NCI-H446 (cell line): Measurements from ENCODE around the gene CAPNS2.
"Not testable (repeated sequence)": the region's sequence is repeated elsewhere in the genome, so short reads cannot be mapped to it uniquely, and the experiment has no call there.

Experiments
- DNase-seq, 2 experiments: peaks; one replicate each; lab custom pipeline; 2025; lab: John Stamatoyannopoulos, UW

CAPNS2 gene

DNA sequence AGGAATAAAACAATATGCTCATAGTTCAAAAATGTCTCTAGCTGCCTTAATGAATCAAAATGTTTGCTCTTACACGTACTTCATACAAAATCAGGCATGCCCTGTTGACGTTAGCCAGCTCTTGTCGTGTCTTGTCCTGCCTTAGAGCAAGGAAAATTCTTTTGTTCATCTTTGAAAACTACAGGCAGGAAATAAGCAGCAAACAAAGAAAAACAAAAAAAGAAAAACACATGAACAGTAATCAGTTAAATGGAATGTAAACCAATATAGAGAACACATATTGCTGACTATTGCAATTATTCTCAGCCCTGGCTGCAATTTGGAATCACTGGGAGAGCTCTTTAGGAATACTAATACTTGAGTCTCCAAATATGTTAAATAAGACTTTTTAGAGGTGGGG is 1.7 kb downstream of the CAPNS2 start:
- no peak for DNase-seq

DNA sequence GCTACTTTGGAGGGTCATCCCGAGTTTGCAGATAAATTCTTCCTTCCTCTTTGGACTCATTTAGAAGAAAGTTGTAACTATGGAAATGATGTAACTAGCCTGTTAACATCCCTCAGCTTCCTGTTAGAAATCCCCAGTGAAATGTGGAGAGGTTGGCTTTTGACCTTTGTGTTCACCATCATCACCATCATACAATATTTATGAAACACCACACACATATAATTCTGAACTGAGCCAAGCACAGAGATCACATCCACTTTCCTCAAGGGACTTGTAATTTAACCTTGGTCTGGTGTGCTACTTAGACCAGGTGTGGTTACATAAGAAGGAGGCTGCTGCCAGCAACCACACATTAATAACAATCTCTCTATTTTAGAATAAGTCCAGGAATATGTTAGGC is 2.5 kb downstream of the CAPNS2 start:
- no peak for DNase-seq

DNA sequence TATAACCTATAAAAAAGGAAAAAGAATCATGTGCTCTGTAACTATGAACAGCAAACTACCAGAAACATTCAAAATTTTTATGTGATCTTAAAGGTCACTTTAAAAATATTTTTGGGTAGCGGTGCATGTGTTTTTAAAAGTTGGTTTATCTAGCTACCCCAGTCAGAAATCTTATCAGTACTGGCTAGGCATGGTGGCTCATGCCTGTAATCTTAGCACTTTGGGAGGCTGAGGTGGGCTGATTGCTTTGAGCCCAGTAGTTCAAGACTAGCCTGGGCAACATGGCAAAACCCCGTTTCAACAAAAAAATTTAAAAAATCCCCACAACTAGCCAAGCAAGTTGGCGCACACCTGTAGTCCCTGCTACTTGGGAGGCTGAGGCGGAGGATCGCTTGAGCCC is 3.7 kb downstream of the CAPNS2 start:
- no peak for DNase-seq

GRCh38 chr16:55571191-55571897 is 4.9 kb downstream of the CAPNS2 start:
- no peak for DNase-seq

- no peak for DNase-seq
Measured at GRCh38 chr16:55572439-55572838, 6.0 kb downstream of the CAPNS2 start.

DNA sequence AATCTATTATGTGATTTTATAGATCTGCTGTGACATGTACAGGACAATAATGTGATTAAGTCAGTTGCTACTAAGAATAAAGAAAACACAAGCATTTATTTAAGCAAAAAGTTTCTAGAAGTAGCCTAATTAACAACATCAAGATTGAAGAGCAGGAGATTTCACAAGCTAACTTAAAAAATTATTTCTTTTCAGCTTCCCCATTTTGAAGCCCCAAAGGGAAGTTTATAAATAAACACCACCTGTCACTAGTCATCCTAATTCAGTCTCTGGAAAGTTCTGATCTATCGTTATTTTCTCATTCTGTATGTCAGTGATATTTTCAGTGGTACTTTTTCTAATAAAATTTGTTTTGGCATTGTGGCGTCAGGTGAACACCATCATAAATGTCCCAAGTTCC is 8.3 kb downstream of the CAPNS2 start:
- no peak for DNase-seq

DNA sequence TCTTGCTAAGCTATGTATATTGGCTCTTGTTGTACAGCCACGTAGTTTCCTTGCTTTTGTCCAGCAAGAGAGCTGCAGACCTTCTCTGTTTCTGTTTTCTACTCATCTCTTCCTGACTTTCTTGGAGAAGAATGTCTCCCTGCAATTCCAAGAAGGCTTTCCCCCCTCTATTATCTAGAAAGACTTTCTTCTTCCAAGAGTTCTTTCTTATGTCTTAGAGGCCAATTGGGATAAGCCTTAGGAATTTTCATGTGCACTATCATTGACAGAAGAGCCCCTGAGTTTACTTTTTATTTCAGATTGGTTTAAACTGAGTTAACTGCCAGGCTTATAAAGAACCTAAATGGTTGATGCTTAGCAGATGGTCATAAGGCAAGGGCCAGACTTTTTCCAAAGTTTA is 9.0 kb downstream of the CAPNS2 start:
- DNase-seq = no peak

GRCh38 chr16:55576384-55576783 is 9.9 kb downstream of the CAPNS2 start:
- DNase-seq = no peak

- DNase-seq = no peak
Measured at GRCh38 chr16:55577887-55578286, 11.4 kb downstream of the CAPNS2 start.

- DNase-seq = no peak
Measured at GRCh38 chr16:55585631-55586030, 19.1 kb downstream of the CAPNS2 start.

DNA sequence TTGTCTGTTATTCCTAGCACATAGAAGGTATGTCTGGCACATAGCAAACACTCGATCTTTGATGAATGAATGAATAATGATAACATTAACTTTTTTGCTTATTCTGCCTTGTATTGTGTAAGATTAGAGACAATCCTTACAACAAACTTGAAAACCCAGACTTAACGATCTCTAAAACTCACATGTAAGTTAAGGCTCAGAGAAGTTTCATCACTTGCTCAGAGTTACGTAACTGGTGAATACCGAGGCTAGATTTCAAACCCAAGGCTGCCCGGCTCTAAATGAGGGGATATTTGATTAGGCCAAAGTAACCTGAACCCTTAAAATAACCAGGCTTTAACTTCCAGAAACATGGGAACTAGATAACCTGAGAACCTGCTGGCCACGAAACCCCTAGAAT is 22.3 kb downstream of the CAPNS2 start:
- DNase-seq = no peak

DNA sequence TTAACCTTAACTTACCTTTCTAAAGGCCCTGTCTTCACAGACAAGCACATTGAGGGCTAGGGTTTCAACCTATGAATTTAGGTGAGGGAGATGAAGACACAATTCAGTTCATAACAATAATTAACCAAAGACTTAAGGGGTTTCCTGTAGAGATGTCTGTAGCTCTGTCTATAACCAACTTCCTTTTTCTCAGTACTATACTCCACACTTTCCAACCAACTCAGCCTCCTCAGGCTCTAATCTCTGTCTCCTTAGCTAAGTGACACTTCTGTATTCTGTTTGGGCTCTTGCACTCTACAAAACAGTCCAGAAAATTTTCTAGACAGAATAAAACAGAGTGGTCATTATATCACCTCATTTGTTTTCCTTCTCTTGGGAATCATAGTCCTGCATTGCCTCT is 25.8 kb downstream of the CAPNS2 start:
- DNase-seq = no peak

- no peak for DNase-seq
Measured at GRCh38 chr16:55597928-55598327, 31.4 kb downstream of the CAPNS2 start.

DNA sequence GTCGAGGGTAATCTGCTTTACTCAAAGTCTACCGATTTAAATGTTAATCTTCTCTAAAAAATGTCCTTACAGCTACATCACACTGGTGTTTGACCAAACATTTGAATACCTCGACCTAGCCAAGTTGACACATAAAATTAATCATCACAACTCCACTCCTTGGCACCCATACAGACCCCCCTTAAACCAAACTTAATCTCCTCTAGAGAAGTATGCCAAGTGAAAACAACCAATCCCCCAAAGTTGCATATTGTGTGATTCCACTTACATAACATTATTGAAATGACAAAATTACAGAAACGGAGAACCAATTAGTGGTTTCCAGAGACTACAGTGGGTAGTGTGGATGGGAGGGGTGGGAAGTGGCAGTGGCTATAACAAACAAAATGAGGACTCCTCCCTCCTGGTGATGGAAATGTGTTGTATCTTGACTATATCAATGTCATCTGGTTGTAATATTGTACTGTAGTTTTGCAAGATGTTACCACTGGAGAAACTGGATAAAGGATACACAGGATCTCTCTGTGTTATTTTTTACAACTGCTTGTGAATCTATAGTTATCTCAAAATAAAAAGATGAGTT is 39.4 kb downstream of the CAPNS2 start:
- DNase-seq = no peak

- DNase-seq = no peak
Measured at GRCh38 chr16:55613613-55614335, 47.3 kb downstream of the CAPNS2 start.

GRCh38 chr16:55615071-55615470 is 48.6 kb downstream of the CAPNS2 start:
- no peak for DNase-seq

- not testable (repeated sequence) for DNase-seq
Measured at GRCh38 chr16:55615670-55616069, 49.2 kb downstream of the CAPNS2 start.
